Psoas muscle (tissue), 8 donors: ENCODE results near the gene NOTCH1. TPM values are rescaled to one million over a fixed set of nuclear protein-coding genes. Genes with fewer than 3 reads are reported as not detected.

Experiments used
- ATAC-seq, 4 donors: fragments of 200-7000 bp; cut with Tn5 transposase; one replicate each; pipeline ENCODE4 v1.9.1; 2020; ENCODE audit warnings: moderate library complexity in 3 of 4, mild to moderate bottlenecking in 2 of 4
- DNase-seq, 2 donors: peaks; one replicate each; pipeline ENCODE4 v3.0.0-alpha.2; 2020
- H3K27ac ChIP-seq: fragments of 200-600 bp; one replicate; pipeline ENCODE4 v1.8.0; 2022
- H3K27me3 ChIP-seq, 3 donors: fragments of 200-600 bp in 1 of 3; one replicate each; pipeline versions ENCODE4 v1.6.1 to v1.8.0; 2013 to 2022; ENCODE audit warnings: low read length in 2 of 3, mild to moderate bottlenecking in 2 of 3, moderate library complexity in 1 of 3; ENCODE audit not compliant: insufficient read depth in 3 of 3
- H3K36me3 ChIP-seq, 2 donors: fragments of 200-600 bp in 1 of 2; one replicate each; pipeline versions ENCODE4 v1.6.1 to v1.8.0; 2013 to 2022; ENCODE audit warnings: low read depth in 1 of 2, mild to moderate bottlenecking in 1 of 2, moderate library complexity in 1 of 2; ENCODE audit not compliant: insufficient read depth in 1 of 2
- H3K4me1 ChIP-seq: fragments of 200-600 bp; one replicate; pipeline ENCODE4 v1.8.0; 2022
- H3K4me3 ChIP-seq: fragments of 200-600 bp; one replicate; pipeline ENCODE4 v1.8.0; 2022; ENCODE audit warnings: mild to moderate bottlenecking
- H3K9me3 ChIP-seq: fragments of 200-600 bp; one replicate; pipeline ENCODE4 v1.8.0; 2022
- WGBS, 3 donors: extraction: QIAGEN DNeasy Blood & Tissue Kit; methylation state at CpG; one replicate each; pipeline versions ENCODE4 v1.1.6 to v1.1.7; 2013; 5-methylcytosine and 5-hydroxymethylcytosine counted together
- intact Hi-C, 2 donors: fragments of 100-400 bp; cut with DNase I; formaldehyde crosslinking; loops; one replicate each; pipeline versions ENCODE4 v1.11.0 to v1.14.2; 2022
- polyA plus RNA-seq, 3 donors: library from polyadenylated mRNA; stranded (reverse); fragments of 200-250 nt; gene quantifications; one replicate each; pipeline ENCODE4 v1.2.3, GENCODE V29; 2013
- total RNA-seq, 4 donors: library from RNA; stranded (reverse); fragmentation: NEBNext Ultra II Directional in 2 of 4; extraction: Animal tissue kit (Norgen Biotek cat#: 25700) in 2 of 4; gene quantifications; one replicate each; pipeline versions ENCODE4 v1.2.1 to v1.2.4, GENCODE V29; 2021 to 2023
- TF ChIP-seq, protein P1 (sequence below): fragments of 200-600 bp; IDR thresholded peaks from one replicate; pipeline ENCODE4 v1.8.0; 2022; ENCODE audit warnings: antibody characterized with exemption
- donor health status: healthy with polysubstance abuse.
- donor health status: DM: no; HTN: no; CAD: no; lungs with moderate emphysema.
- donor health status: Bipolar disorder and iron deficiency.
- donor health status: healthy.
- donor health status: DM: yes; HTN: yes; CAD: no.
- donor health status: DM: no; HTN: no; CAD: no.
- donor health status: DM: no; HTN: no; CAD: no.
- donor health status: DM: yes; HTN: yes; CAD: no.

NOTCH1 gene
- total and polyA plus RNA-seq, 7 donors = 1.8 to 15.4 (median 8.7) TPM

DNA sequence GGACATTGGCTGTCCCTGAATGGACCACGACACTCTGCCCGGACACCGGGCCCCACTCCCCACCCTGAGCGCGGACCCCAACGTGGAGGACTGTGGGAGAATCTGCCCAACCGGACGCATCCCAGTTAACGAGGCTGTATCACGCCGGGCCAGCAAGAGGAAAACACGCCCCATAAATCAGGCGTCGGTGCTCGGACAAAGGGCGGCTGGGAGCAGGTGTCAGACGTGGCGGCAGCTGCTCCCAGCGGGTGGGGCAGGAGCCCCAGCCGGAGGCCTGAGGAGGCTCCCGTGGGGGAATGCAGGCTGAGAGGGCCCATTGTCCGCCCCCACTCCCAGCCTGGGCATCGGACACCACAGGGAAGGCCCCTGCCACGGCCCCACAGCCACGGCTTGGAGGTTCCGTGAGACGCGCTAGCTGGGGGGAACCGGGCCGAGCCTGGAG, 19.2 kb downstream of the NOTCH1 start:
- Histone ChIP-seq H3K27me3 (peaks cover 0 to 3% (median 0%) of the 10 kb centered on the region in 3 donors), H3K36me3 (no peaks in the 10 kb centered on the region), H3K27ac (peak overlapping the region; percentile 85), H3K4me3 (peak overlapping the region; percentile 45), H3K4me1 (peaks cover 65% of the 10 kb centered on the region), H3K9me3 (no peaks in the 10 kb centered on the region)
- TF ChIP-seq, protein P1, sequence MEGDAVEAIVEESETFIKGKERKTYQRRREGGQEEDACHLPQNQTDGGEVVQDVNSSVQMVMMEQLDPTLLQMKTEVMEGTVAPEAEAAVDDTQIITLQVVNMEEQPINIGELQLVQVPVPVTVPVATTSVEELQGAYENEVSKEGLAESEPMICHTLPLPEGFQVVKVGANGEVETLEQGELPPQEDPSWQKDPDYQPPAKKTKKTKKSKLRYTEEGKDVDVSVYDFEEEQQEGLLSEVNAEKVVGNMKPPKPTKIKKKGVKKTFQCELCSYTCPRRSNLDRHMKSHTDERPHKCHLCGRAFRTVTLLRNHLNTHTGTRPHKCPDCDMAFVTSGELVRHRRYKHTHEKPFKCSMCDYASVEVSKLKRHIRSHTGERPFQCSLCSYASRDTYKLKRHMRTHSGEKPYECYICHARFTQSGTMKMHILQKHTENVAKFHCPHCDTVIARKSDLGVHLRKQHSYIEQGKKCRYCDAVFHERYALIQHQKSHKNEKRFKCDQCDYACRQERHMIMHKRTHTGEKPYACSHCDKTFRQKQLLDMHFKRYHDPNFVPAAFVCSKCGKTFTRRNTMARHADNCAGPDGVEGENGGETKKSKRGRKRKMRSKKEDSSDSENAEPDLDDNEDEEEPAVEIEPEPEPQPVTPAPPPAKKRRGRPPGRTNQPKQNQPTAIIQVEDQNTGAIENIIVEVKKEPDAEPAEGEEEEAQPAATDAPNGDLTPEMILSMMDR = no peak
- intact Hi-C loops = no loop called here
- WGBS, 3 donors = 18 to 31% (median 19%) methylated on average over 30 of the region's 30 CpGs
- DNase-seq (no peak), ATAC-seq (peak; percentile 14 to 74 (median 68))

DNA sequence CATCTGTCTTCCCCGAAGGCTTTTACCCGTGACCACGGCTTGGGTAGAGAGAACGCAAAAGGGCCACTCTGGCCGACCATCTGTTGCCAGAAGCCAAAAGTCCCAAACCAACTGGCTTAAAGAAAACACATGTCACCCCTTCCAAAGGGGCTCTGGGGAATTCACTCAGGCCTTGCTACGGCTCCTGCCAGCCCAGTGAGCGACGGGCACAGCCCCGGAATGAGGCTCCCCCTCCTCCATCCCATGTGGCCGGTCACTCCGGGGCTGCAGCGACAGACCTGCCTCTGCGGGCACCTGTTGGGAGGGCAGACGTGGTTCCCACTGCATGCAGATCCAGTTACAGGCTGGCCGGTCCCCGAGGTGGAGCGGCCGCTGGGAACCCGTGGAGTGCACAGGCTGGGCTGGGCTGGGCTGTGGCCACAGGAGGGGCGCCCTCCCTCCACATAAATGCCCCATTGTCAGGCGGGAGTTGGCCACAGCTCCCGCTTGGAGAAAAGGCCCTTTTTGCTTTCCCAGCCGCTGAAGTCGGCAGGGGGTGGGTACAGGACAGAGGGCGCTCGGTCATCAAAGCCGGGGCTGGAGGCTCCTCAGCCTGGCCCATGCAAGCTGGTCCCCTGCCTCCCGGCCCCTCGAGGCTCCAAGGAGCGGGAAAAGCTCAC, 19.9 kb downstream of the NOTCH1 start:
- Histone ChIP-seq H3K9me3 (no peaks in the 10 kb centered on the region), H3K27me3 (peaks cover 0 to 3% (median 0%) of the 10 kb centered on the region in 3 donors), H3K4me1 (peaks cover 65% of the 10 kb centered on the region), H3K36me3 (no peaks in the 10 kb centered on the region), H3K4me3 (peak overlapping the region; percentile 45), H3K27ac (peak overlapping the region; percentile 85)
- peak in 1 of 2 donors; percentile 44 for DNase-seq
- TF ChIP-seq, protein P1 = no peak
- peak; percentile 69 to 84 (median 73) for ATAC-seq
- WGBS, 3 donors = 12 to 22% (median 16%) methylated on average over 29 to 30 of the region's 30 CpGs
- intact Hi-C loops = no loop called here

DNA sequence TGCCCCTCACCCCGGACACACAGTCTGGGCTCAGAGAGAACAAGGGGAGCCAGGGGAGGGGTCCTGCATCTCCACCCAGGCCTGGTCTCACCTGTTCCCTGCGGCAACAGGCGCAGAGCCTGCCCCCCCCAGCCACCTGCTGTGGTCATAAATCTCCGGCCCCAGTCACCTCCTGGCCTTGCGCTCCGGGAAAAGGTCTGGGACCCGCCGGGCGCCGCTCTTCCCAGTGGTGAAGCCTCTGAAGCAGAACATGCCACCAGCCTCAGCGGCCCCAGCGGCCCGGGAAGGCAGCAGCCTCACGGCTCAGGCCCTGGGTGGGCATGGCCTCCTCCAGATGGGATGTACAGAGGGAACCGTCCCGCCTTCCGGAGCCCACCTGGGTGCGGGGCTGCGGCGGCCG, 20.6 kb downstream of the NOTCH1 start:
- Histone ChIP-seq H3K4me3 (peak overlapping the region; percentile 45), H3K27ac (peak overlapping the region; percentile 85), H3K27me3 (peaks cover 0 to 3% (median 0%) of the 10 kb centered on the region in 3 donors), H3K4me1 (peaks cover 65% of the 10 kb centered on the region), H3K9me3 (no peaks in the 10 kb centered on the region), H3K36me3 (no peaks in the 10 kb centered on the region)
- peak; percentile 48 to 78 (median 74) for ATAC-seq
- peak in 1 of 2 donors; percentile 78 for DNase-seq
- WGBS, 3 donors = 20 to 51% (median 23%) methylated on average over 21 of the region's 21 CpGs
- intact Hi-C loops = no loop called here
- TF ChIP-seq, protein P1 = no peak

DNA sequence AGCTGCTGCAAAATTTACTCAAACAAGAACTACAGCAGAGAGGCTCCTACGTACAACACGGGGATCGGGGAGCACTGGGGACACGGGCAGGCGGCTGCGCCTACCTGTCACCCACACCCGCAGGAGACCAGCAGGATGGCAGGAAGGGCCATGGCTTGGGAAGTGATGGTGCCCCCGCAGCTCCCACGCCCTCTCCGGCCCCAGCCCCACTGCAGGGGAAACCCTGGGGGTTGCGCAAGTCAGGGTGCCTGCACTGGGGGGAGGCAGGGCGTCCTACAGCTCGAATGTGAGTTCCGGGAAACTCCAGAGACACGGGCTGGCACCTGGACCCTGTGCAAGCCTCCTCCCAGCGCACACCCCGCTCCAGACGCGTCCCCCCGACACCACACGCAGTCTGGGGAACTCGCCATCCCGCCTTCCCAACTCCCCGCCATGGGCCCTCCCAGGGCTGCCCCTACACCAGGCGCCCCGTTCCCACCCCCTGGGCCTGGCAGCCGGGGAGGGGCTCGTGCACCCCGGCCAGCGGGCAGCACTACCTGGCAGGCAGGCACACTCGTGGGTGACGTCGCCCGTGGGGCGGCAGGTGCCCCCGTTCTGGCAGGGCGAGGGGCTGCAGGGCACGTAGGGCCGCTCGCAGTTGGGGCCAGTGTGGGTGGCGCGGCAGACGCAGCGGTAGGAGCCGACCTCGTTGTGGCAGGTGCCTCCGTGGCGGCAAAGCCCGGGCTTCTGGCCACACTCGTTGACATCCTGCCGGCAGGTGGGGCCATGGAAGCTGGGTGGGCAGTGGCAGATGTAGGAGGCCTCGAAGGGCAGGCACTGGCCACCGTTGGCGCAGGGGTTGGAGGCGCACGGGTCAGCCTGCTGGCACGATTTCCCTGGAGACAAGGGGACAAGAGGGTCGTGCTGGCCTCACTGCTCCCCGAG, 23.3 kb downstream of the NOTCH1 start:
- TF ChIP-seq, protein P1 = no peak
- H3K27ac ChIP-seq = no peak overlapping the region
- no peak for ATAC-seq
- H3K27me3 ChIP-seq = peaks cover 0 to under 1% (median 0%) of the 10 kb centered on the region in 3 donors
- no peaks in the 10 kb centered on the region for H3K9me3 ChIP-seq
- WGBS, 3 donors = 88 to 89% (median 88%) methylated on average over 50 to 59 of the region's 59 CpGs
- H3K4me1 ChIP-seq = peaks cover 42% of the 10 kb centered on the region
- intact Hi-C loops = no loop called here
- peaks cover 0 to 17% of the 10 kb centered on the region in 2 donors for H3K36me3 ChIP-seq
- DNase-seq = no peak
- no peak overlapping the region for H3K4me3 ChIP-seq
